Measurements from ENCODE around the gene GPX3. TPM values are rescaled to one million over a fixed set of nuclear protein-coding genes. Genes with fewer than 3 reads are reported as not detected.

Gene GPX3
- total and polyA plus RNA-seq, 2 of the 8 experiments (the other 6 are each of a cell fraction or from before 2014, with no cell fraction given) = 27.8 to 77.9 TPM

GRCh38 chr5:151067632-151068432 is 47.4 kb downstream of the GPX3 start:
- FAIRE-seq = no peak
- H3K4me3 ChIP-seq (ENCODE audit: extremely low read depth in 1 of 4, insufficient read depth in 2 of 4, low read depth in 3 of 4, low read length in 4 of 4) = no peak overlapping the region
- no peak for TF ChIP-seq KDM5A (IDR thresholded peaks at IDR 0.05; ENCODE audit: low read length)
- TF ChIP-seq SP2 (IDR thresholded peaks at IDR 0.05; ENCODE audit: low read length) = no peak
- no peak for TF ChIP-seq TAF1 (IDR thresholded peaks at IDR 0.05; ENCODE audit: low read depth, low read length)
- TF ChIP-seq TCF12 (IDR thresholded peaks at IDR 0.05; ENCODE audit: low read depth, low read length) = no peak
- TF ChIP-seq CTBP2 (IDR thresholded peaks at IDR 0.05; ENCODE audit: borderline replicate concordance, insufficient read depth, insufficient read length, low read length) = no peak
- TF ChIP-seq E2F6 (IDR thresholded peaks at IDR 0.05) = no peak
- TF ChIP-seq PHF8 (conservative IDR thresholded peaks at IDR 0.05; ENCODE audit: low read depth, low read length) = no peak
- TF ChIP-seq SUZ12 (IDR thresholded peaks at IDR 0.05; ENCODE audit: low read length) = no peak

More at GRCh38 chr5:151067632-151068432, 47.4 kb downstream of the GPX3 start:
- Histone ChIP-seq H2BK120ac (replicated peaks; ENCODE audit: low read depth, low read length) (no peak overlapping the region), H3K4me2 (ENCODE audit: insufficient read depth in 1 of 2, low read depth in 2 of 2, low read length in 2 of 2) (0 out of 4 replicates have a peak overlapping the region, but pooled peaks of 1 of the 2 experiments have one; percentile 21), H3K36me3 (ENCODE audit: control insufficient read depth in 2 of 4, insufficient read depth in 4 of 4, low read length in 3 of 4) (no peaks in the 10 kb centered on the region), H3K9ac (replicated peaks in 1 of 4; ENCODE audit: extremely low read depth in 1 of 4, low read depth in 3 of 4, low read length in 3 of 4) (no peak overlapping the region), H3K18ac (ENCODE audit: extremely low read depth, low read length) (0 out of 2 replicates have a peak overlapping the region, but pooled peaks have one; percentile 38), H4K20me1 (replicated peaks in 1 of 2; ENCODE audit: control insufficient read depth in 1 of 2, insufficient read depth in 2 of 2, low read length in 2 of 2) (peaks cover 0 to 8% of the 10 kb centered on the region in 2 experiments), H3K4ac (replicated peaks; ENCODE audit: insufficient read length, low read depth, low read length) (no peak overlapping the region), H2BK15ac (ENCODE audit: low read length) (no peak overlapping the region), H3K9me3 (ENCODE audit: insufficient read depth in 2 of 2, low read depth in 1 of 2, low read length in 1 of 2) (no peaks in the 10 kb centered on the region), H3K27me3 (replicated peaks in 1 of 4; ENCODE audit: control insufficient read depth in 3 of 4, extremely low read depth in 1 of 4, insufficient read depth in 3 of 4, low read length in 3 of 4) (no peaks in the 10 kb centered on the region), H3K79me1 (ENCODE audit: low read depth, low read length) (peaks cover 9% of the 10 kb centered on the region; the same call in 1 of the 2 replicates), H3K4me1 (replicated peaks in 1 of 4; ENCODE audit: control insufficient read depth in 3 of 4, insufficient read depth in 4 of 4, low read length in 3 of 4) (peaks cover 0 to 10% (median 5%) of the 10 kb centered on the region in 4 experiments; a peak in 4 of 7 replicates), H4K5ac (ENCODE audit: insufficient read length, low read depth, low read length) (no peak overlapping the region), H2BK12ac (ENCODE audit: low read depth, low read length) (no peak overlapping the region), H3K79me2 (ENCODE audit: control insufficient read depth in 1 of 2, insufficient read depth in 2 of 2, low read length in 2 of 2) (peaks cover 0 to 2% of the 10 kb centered on the region in 2 experiments; a peak in 1 of 4 replicates), H3K14ac (ENCODE audit: insufficient read length) (no peak overlapping the region), H2BK20ac (ENCODE audit: low read length) (no peak overlapping the region), H2AFZ (ENCODE audit: low read length) (no peak overlapping the region), H2AK5ac (ENCODE audit: low read depth, low read length) (no peak overlapping the region; the same call in 1 of the 2 replicates), H3K27ac (ENCODE audit: low read depth, low read length) (no peak overlapping the region; the same call in 1 of the 2 replicates), H4K91ac (replicated peaks; ENCODE audit: insufficient read length, low read length) (no peak overlapping the region), H3K23me2 (ENCODE audit: low read depth, low read length) (no peaks in the 10 kb centered on the region), H2BK5ac (ENCODE audit: low read depth, low read length) (no peak overlapping the region; the same call in 1 of the 2 replicates), H3K56ac (replicated peaks; ENCODE audit: insufficient read length, low read depth, low read length) (no peak overlapping the region), H4K8ac (ENCODE audit: extremely low read depth, insufficient read depth, low read length) (no peak overlapping the region), H3K23ac (ENCODE audit: insufficient read length) (no peak overlapping the region)
- POLR2A ChIA-PET (ENCODE audit: partially characterized antibody) = interaction anchor here (0.9 kb wide), 1 partner anchor 13 kb away, joined by 3 read pairs; the partner anchor contains the start of gene TNIP1
- no peak for DNase-seq (ENCODE audit: low read depth in 1 of 2, low spot score in 2 of 2)
- CTCF ChIA-PET (ENCODE audit: partially characterized antibody) = interaction anchor here (1.0 to 28.6 kb wide), 6 partner anchors 14 to 166 kb away, joined by 3 to 442 read pairs (median 5); partner anchors contain the start of gene TNIP1
- WGBS, 2 experiments (ENCODE audit: extremely low coverage in 1 of 2, insufficient coverage in 1 of 2, insufficient read length in 1 of 2, insufficient replicate concordance in 2 of 2, low coverage in 1 of 2, low lambda C conversion rate in 2 of 2, missing lambda C conversion rate in 1 of 2) = 86% methylated on average over 12 of the region's 14 CpGs; no CpG with 5 or more reads in 1 of the 2 experiments
